Choroid plexus epithelial cell (primary cell): Measurements from ENCODE around the gene LAMB3.

Experiments
- DNase-seq: peaks from one replicate; pipeline ENCODE4 v3.0.0-alpha.2; 2010; ENCODE audit warnings: low read depth
- H3K4me3 ChIP-seq: 2 replicates; pipeline ENCODE4 v1.5.1; 2011; ENCODE audit warnings: low read depth, mild to moderate bottlenecking, control low read depth, low read length, moderate library complexity
- CTCF ChIP-seq: conservative IDR thresholded peaks from 2 replicates; pipeline ENCODE4 v1.5.1; 2011; ENCODE audit warnings: low read depth, mild to moderate bottlenecking, control low read depth, inconsistent platforms, low read length, moderate library complexity

The LAMB3 gene

GRCh38 chr1:209635850-209636249, 16.4 kb downstream of the LAMB3 start:
- TF ChIP-seq CTCF = no peak
- no peak for DNase-seq
- H3K4me3 ChIP-seq = no peak overlapping the region

- no peak for DNase-seq
- no peak overlapping the region for H3K4me3 ChIP-seq
- no peak for TF ChIP-seq CTCF
Observed at GRCh38 chr1:209634005-209634737, 18.1 kb downstream of the LAMB3 start.

GRCh38 chr1:209633335-209633997, 18.8 kb downstream of the LAMB3 start:
- no peak overlapping the region for H3K4me3 ChIP-seq
- no peak for TF ChIP-seq CTCF
- DNase-seq = no peak

GRCh38 chr1:209630383-209631225, 21.6 kb downstream of the LAMB3 start:
- DNase-seq = no peak
- H3K4me3 ChIP-seq = no peak overlapping the region
- TF ChIP-seq CTCF = no peak

- no peak overlapping the region for H3K4me3 ChIP-seq
- no peak for DNase-seq
- TF ChIP-seq CTCF = no peak
Observed at GRCh38 chr1:209629621-209630382, 22.4 kb downstream of the LAMB3 start.

GRCh38 chr1:209628618-209629299, 23.5 kb downstream of the LAMB3 start:
- H3K4me3 ChIP-seq = no peak overlapping the region
- DNase-seq = no peak
- TF ChIP-seq CTCF = no peak
